AML-193 (cell line): ENCODE results near the gene PLB1.
"Not testable (repeated sequence)": the region's sequence is repeated elsewhere in the genome, so short reads cannot be mapped to it uniquely, and the experiment has no call there.

Experiments used
- DNase-seq, 2 experiments: peaks; one replicate each; lab custom pipeline; 2025; lab: John Stamatoyannopoulos, UW

Gene PLB1

GRCh38 chr2:28538134-28538533 lies 42.3 kb downstream of the PLB1 start:
- no peak for DNase-seq

DNA sequence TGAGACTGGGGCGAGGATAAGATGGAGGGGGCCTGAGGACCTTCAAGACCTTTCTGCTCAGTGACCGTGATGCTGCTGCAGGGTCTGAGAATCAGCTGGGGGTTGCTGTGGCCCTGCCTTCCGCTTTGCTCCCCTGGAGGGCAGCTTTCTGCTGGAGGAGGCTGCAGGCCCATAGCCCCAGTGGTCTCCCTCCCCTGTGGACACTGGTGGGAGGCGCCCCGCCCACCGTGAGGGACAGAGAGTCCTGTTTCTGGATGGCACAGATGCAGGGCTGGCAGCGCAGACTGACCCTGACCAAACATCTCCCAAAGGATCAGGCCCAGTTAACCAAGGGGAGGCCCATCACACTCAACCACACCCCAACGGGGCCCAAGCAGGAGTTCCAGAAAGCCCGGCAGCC lies 42.8 kb downstream of the PLB1 start:
- no peak for DNase-seq

DNA sequence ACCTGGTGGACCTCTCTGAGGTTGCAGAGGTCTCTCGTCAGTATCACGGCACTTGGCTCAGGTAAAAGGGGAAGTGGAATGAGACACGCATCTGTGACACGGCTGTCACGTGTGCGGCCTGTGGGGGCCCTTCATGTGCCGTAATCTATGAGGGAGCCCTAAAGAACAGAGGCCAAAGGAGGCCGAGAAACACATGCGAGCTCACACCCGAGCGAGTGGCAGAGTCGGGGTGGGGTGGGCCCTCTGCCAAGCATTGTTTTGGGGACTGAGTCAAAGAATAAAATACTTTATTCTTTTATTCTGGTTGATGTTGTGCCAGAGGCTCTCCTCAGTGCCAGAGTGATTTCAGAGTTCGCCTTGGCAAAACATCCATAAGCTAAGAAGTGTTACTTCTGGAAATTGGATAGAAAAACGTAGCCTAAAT lies 43.3 kb downstream of the PLB1 start:
- no peak for DNase-seq

DNA sequence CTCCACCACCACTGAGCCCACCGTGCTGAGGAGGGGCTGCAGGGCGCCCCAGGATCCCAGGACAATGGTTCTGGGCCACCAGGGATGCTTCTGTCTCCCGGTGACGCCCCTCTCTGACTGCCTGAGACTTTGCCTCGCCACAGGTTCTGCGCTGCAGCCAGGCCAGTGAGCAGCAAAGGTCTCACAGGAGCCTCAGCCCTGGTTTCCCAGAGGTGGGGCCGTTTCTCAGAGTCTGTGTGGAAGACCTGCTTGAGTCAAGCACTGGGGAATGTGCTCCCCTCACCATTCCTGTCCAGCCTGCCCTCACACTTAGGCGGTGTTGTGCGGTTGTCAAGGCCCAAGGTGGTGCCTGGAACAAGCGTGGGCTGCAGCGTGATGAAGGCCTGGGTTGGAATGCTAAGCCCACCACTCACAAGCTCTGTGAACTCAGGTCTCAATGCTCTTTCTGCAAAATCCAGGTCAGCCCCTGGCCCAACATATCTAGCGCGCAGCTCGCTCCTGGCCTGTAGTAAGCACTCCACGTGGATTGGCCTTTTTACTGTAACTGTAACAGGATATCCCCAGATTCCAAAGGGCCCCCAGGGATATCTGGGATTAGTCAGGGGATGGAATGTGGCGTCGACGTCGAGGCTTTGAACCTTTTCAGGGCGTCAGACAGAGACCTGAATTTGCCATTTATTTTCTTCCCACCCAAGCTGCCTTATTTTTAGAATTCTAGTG lies 47.6 kb downstream of the PLB1 start:
- DNase-seq, result no peak

- DNase-seq, result no peak
Measured at GRCh38 chr2:28544036-28544346, 48.1 kb downstream of the PLB1 start.

DNA sequence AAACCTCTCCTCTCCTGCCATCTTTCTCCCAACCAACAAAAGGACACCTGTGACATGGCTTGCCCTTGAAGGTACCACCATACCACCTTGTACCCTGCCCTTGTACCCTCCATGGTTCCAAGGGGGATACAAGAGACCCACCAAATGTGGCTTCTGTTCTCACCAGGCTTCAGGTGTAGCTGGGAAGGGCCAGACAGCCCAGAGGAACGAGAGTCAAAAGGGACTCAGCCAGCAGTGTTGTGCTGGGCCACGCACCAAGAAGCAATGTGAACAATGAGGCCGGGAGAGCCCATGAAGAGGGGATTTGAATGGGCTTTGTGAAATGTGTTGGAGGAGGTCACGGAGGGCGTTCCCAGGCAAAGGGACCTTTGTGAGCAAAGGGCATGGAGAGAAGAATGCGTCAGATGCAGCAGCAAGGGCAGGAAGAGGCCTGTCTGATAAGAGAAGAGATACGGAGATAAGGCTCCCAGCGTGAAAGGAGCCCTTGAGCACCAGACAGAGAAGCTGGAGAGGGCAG lies 48.6 kb downstream of the PLB1 start:
- no peak for DNase-seq

- no peak for DNase-seq
Measured at GRCh38 chr2:28544922-28545589, 49.2 kb downstream of the PLB1 start.

GRCh38 chr2:28545590-28546200 lies 49.8 kb downstream of the PLB1 start:
- no peak for DNase-seq

GRCh38 chr2:28546242-28546641 lies 50.4 kb downstream of the PLB1 start:
- DNase-seq, result no peak

- DNase-seq, result no peak
Measured at GRCh38 chr2:28547223-28547860, 51.5 kb downstream of the PLB1 start.

DNA sequence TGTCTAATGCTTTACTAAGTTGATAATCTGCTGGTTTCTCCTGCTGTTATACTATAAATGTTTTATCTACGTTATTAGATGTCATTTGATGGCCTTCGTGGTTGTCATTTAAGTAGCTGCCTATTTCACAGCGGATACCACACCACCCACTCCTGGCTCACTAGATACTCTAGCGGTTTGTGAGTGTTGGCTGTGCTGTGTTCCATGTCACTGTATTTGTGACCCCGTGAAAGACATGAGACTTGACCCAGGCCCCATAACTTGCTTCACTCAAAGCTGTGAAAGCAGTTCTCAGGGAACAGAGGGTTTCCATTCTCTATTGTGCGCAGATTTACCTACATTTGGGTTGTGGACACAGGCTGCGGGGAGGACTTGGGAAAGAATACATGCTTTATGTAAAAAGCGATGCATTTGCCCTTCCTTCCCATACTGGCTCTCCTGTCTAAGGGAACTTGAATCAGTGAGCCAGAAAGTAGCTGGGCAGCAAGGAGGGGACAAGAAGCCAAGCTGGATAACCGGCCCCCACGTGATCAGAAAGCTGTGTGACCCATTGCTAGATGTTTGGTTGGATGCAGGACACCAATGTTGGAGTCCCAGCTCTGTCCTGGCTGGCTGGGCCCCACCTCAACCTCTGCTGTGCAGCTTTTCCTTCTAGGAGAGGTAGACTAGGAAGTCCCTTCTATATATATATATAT lies 52.2 kb downstream of the PLB1 start:
- DNase-seq, result no peak

DNA sequence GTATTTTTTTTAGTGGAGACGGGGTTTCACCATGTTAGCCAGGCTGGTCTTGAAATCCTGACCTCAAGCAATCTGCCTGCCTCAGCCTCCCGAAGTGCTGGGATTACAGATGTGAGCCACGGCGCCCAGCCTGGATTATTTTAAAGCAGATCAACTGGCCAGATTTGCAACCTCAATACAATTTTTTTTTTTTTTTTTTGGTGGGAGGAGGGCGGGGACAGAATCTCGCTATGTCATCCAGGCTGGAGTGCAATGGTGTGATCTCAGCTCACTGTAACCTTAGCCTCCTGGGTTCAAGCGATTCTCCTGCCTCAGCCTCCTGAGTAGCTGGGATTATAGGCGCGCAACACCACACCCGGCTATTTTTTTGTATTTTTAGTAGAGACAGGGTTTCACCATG lies 54.5 kb downstream of the PLB1 start:
- not testable (repeated sequence) for DNase-seq

GRCh38 chr2:28552045-28552823 lies 56.4 kb downstream of the PLB1 start:
- no peak for DNase-seq

GRCh38 chr2:28556303-28556702 lies 60.4 kb downstream of the PLB1 start:
- no peak for DNase-seq

GRCh38 chr2:28557389-28558131 lies 61.7 kb downstream of the PLB1 start:
- no peak for DNase-seq

DNA sequence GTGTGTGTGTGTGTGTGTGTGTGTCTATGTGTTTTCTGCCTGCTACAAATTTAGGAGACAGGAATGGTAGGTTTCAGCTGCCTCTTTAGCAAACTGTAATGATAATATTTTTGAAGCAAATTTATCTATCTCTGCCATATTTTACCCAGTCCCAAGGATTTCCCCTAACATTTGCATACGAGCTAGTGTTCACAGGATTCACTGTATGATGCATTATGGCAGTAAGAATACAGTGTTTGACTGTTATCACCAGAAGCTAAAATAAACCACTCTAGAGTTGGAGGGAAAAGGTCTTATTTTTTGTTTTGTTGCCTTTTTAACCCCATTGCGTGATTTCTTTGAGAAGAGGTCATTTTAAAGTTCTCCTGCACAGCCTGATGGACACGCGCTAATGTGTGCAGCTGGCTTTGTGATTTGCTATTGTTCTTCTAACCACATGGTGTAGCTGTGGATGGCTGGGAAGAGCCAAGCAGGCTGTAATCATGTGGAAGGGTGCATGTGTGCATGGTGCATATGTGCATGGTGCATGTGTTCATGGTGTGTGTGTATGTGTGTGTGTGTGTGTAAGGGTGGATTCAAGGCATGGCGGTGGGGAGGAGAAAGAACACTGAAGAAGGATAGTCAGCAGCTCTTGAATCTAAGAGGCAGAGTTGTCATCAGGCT lies 62.4 kb downstream of the PLB1 start:
- no peak for DNase-seq

GRCh38 chr2:28558918-28559317 lies 63.1 kb downstream of the PLB1 start:
- DNase-seq, result no peak

GRCh38 chr2:28563869-28564268 lies 68.0 kb downstream of the PLB1 start:
- no peak for DNase-seq

DNA sequence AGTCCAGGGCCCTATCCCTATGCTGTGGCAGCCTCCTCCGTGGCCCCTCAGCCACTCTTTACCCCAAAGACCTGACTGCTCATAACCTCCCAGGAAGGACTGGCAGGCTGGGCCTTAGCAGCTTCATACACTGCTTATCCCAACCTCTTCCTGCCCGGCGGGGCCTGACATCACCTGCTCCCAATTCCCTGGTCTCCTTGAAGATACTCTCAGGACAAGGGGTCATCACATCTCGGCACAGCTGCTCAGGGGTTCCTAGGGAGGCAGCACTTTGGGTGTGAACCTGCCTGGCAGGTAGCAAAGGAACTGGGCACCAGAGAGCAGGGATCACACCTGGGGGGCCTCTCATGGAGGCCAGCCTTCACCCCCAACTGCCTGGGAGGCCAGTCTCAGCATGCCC lies 68.5 kb downstream of the PLB1 start:
- DNase-seq, result no peak

- DNase-seq, result no peak
Measured at GRCh38 chr2:28565033-28565432, 69.2 kb downstream of the PLB1 start.
